GM23338 (cell line): Measurements from ENCODE around the gene HSPB9. TPM values are rescaled to one million over a fixed set of nuclear protein-coding genes. Genes with fewer than 3 reads are reported as not detected.

ENCODE experiments used
- ATAC-seq: fragments of 200-7000 bp; cut with Tn5 transposase; 3 replicates; pipeline ENCODE4 v1.9.1; 2020
- DNase-seq: peaks from one replicate; pipeline ENCODE4 v3.0.0-alpha.2; 2015; ENCODE audit warnings: low spot score
- H2AFZ ChIP-seq: fragments of 200-600 bp; sonication (generic); 2 replicates; pipeline ENCODE4 v1.8.0; 2016; ENCODE audit warnings: antibody characterized with exemption, mild to moderate bottlenecking, moderate library complexity
- H3F3A ChIP-seq: fragments of 200-600 bp; sonication (generic); replicated peaks from 2 replicates; pipeline ENCODE4 v1.8.0; 2017; ENCODE audit warnings: antibody characterized with exemption, mixed run types, low read depth
- H3K27ac ChIP-seq: fragments of 200-600 bp; sonication (generic); 2 replicates; pipeline ENCODE4 v1.6.1; 2016; ENCODE audit warnings: low read depth
- H3K27me3 ChIP-seq: fragments of 200-600 bp; sonication (generic); 2 replicates; pipeline ENCODE4 v1.8.0; 2016; ENCODE audit warnings: mild to moderate bottlenecking, mixed run types, moderate library complexity; ENCODE audit not compliant: insufficient read depth
- H3K36me3 ChIP-seq: fragments of 200-600 bp; sonication (generic); 2 replicates; pipeline ENCODE4 v1.8.0; 2016; ENCODE audit warnings: mild to moderate bottlenecking; ENCODE audit not compliant: insufficient read depth
- H3K4me1 ChIP-seq: fragments of 200-600 bp; sonication (generic); 2 replicates; pipeline ENCODE4 v1.8.0; 2016; ENCODE audit warnings: mild to moderate bottlenecking, moderate library complexity; ENCODE audit not compliant: insufficient read depth
- H3K4me2 ChIP-seq: fragments of 200-600 bp; sonication (generic); 2 replicates; pipeline ENCODE4 v1.7.1; 2017; ENCODE audit warnings: mixed run types
- H3K4me3 ChIP-seq: fragments of 200-600 bp; sonication (generic); 2 replicates; pipeline ENCODE4 v1.6.1; 2016; ENCODE audit warnings: mixed run types
- H3K79me2 ChIP-seq: fragments of 200-600 bp; sonication (generic); replicated peaks from 2 replicates; pipeline ENCODE4 v1.8.0; 2017; ENCODE audit warnings: mild to moderate bottlenecking; ENCODE audit not compliant: insufficient read depth
- H3K9me2 ChIP-seq: fragments of 200-600 bp; sonication (generic); 2 replicates; pipeline ENCODE4 v1.8.0; 2017; ENCODE audit not compliant: insufficient read depth
- H4K20me1 ChIP-seq: fragments of 200-600 bp; sonication (generic); replicated peaks from 2 replicates; pipeline ENCODE4 v1.8.0; 2017; ENCODE audit warnings: mild to moderate bottlenecking; ENCODE audit not compliant: insufficient read depth
- H3K27ac Mint-ChIP-seq: 2 replicates; pipeline ENCODE4 v1.8.0; 2020; ENCODE audit warnings: inconsistent platforms, mild to moderate bottlenecking, moderate library complexity, mixed read lengths
- H3K27me3 Mint-ChIP-seq: 3 replicates; pipeline ENCODE4 v1.8.0; 2022; ENCODE audit warnings: low read depth, mild to moderate bottlenecking, moderate library complexity, mixed read lengths, inconsistent platforms; ENCODE audit not compliant: insufficient read depth, poor library complexity
- H3K36me3 Mint-ChIP-seq: 3 replicates; pipeline ENCODE4 v1.8.0; 2021; ENCODE audit warnings: low read depth, mild to moderate bottlenecking, inconsistent platforms, moderate library complexity, mixed read lengths
- H3K4me1 Mint-ChIP-seq: 3 replicates; pipeline ENCODE4 v1.8.0; 2020; ENCODE audit warnings: mild to moderate bottlenecking, inconsistent platforms, mixed read lengths
- H3K4me3 Mint-ChIP-seq: 3 replicates; pipeline ENCODE4 v1.8.0; 2021; ENCODE audit warnings: moderate library complexity, mild to moderate bottlenecking, inconsistent platforms, mixed read lengths
- H3K9me3 Mint-ChIP-seq: 3 replicates; pipeline ENCODE4 v1.8.0; 2020; ENCODE audit warnings: moderate library complexity, mild to moderate bottlenecking, inconsistent platforms, mixed read lengths
- CREB1 ChIP-seq: fragments of 250-450 bp; sonication (Bioruptor Pico); IDR thresholded peaks from 2 replicates; pipeline ENCODE4 v1.5.0; 2020; ENCODE audit warnings: low read depth, mild to moderate bottlenecking, moderate library complexity
- CTCF ChIP-seq, 2 experiments: fragments of 200-600 bp in 1 of 2; sonication (generic) in 1 of 2; conservative IDR thresholded peaks; 2 replicates each; pipeline versions ENCODE4 v1.5.1 to v1.6.1; 2016 to 2017; ENCODE audit warnings: antibody characterized with exemption in 2 of 2, low read depth in 2 of 2, mild to moderate bottlenecking in 2 of 2, moderate library complexity in 1 of 2
- ETS1 ChIP-seq: IDR thresholded peaks from 2 replicates; pipeline ENCODE4 v1.6.1; 2016; ENCODE audit warnings: antibody characterized with exemption
- EZH2 ChIP-seq: fragments of 200-600 bp; sonication (generic); IDR thresholded peaks from one replicate; pipeline ENCODE4 v1.8.0; 2017; ENCODE audit warnings: antibody characterized with exemption, mild to moderate bottlenecking, low read depth; ENCODE audit not compliant: unreplicated experiment
- EZH2phosphoT487 ChIP-seq: fragments of 200-600 bp; sonication (generic); IDR thresholded peaks from one replicate; pipeline ENCODE4 v1.8.1; 2018; ENCODE audit warnings: antibody characterized with exemption; ENCODE audit not compliant: unreplicated experiment
- JUNB ChIP-seq: IDR thresholded peaks from one replicate; pipeline ENCODE4 v1.6.1; 2016; ENCODE audit warnings: antibody characterized with exemption; ENCODE audit not compliant: unreplicated experiment
- NANOG ChIP-seq: IDR thresholded peaks from 2 replicates; pipeline ENCODE4 v1.6.1; 2016; ENCODE audit warnings: antibody characterized with exemption, borderline replicate concordance
- POLR2AphosphoS5 ChIP-seq: IDR thresholded peaks from 2 replicates; pipeline ENCODE4 v1.6.1; 2016; ENCODE audit warnings: antibody characterized with exemption, low read depth
- REST ChIP-seq: IDR thresholded peaks from one replicate; pipeline ENCODE4 v1.6.1; 2018; ENCODE audit warnings: antibody characterized with exemption; ENCODE audit not compliant: unreplicated experiment
- STAT1 ChIP-seq: IDR thresholded peaks from one replicate; pipeline ENCODE4 v1.6.1; 2016; ENCODE audit warnings: antibody characterized with exemption; ENCODE audit not compliant: unreplicated experiment
- ZNF114 ChIP-seq: fragments of 250-450 bp; sonication (Bioruptor Pico); IDR thresholded peaks from 2 replicates; pipeline ENCODE4 v1.5.0; 2020; ENCODE audit warnings: mild to moderate bottlenecking, moderate library complexity
- ZNF331 ChIP-seq: fragments of 250-450 bp; sonication (Bioruptor Pico); IDR thresholded peaks from 2 replicates; pipeline ENCODE4 v1.5.0; 2020; ENCODE audit warnings: low read depth, mild to moderate bottlenecking, moderate library complexity
- ZNF462 ChIP-seq: fragments of 250-450 bp; sonication (Bioruptor Pico); IDR thresholded peaks from 2 replicates; pipeline ENCODE4 v1.5.0; 2020; ENCODE audit warnings: mild to moderate bottlenecking, moderate library complexity
- polyA plus RNA-seq: library from polyadenylated mRNA; unstranded; fragments of >200 nt; fragmentation: Nextera tagmentation; extraction: Ambion mirVana; gene quantifications from 2 replicates; pipeline ENCODE4 v1.2.1, GENCODE V29; 2016
- total RNA-seq: library from RNA; depleted of rRNA; stranded (reverse); fragments of >200 nt; shearing (Covaris generic); gene quantifications from 2 replicates; pipeline ENCODE4 v1.2.3, GENCODE V29; 2014

Gene HSPB9
- total and polyA plus RNA-seq, 2 experiments from 2014 or later, result 0.31 to 0.52 TPM

DNA sequence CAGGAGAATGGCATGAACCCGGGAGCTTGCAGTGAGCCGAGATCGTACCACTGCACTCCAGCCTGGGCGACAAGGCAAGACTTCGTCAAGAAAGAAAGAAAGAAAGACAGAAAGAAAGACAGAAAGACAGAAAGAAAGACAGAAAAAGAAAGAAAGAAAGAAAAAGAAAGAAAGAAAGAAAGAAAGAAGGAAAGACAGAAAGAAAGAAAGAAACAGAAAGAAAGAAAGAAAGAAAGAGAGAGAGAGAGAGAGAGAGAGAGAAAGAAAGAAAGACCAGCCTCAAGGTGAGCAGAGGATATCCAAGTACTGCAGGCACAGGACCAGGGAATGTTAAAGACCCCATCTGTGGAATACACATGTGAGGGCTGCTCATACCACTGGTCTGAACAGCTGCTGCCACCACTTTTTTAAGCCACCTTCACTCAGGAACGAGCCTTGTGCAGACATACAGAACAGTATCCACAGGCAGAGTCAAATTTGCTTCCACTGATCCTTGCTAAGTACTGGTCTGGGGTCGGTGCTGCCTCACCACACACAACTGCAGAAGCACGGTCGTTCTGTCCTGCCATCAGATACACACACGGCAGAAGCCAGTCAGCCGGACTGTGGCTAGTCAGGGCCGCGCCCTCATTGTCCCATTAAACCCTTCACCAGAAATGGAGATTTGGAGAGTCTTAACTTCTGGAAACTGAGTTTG is 24.5 kb downstream of the HSPB9 start:
- Mint-ChIP-seq H3K27ac (no peak overlapping the region), H3K27me3 (no peaks in the 10 kb centered on the region), H3K4me1 (no peaks in the 10 kb centered on the region; the same call in 2 of the 3 replicates), H3K36me3 (peaks cover 13% of the 10 kb centered on the region; the same call in 2 of the 3 replicates), H3K9me3 (no peaks in the 10 kb centered on the region), H3K4me3 (no peak overlapping the region)
- ATAC-seq, result no peak
- Histone ChIP-seq H3K36me3 (no peaks in the 10 kb centered on the region), H4K20me1 (peaks cover 29% of the 10 kb centered on the region), H3K79me2 (peaks cover 87% of the 10 kb centered on the region), H3F3A (no peaks in the 10 kb centered on the region), H3K27me3 (no peaks in the 10 kb centered on the region), H3K4me1 (no peaks in the 10 kb centered on the region), H3K9me2 (no peaks in the 10 kb centered on the region), H3K4me2 (no peak overlapping the region), H2AFZ (no peak overlapping the region), H3K27ac (no peak overlapping the region), H3K4me3 (no peak overlapping the region)
- no peak for DNase-seq
- TF ChIP-seq ZNF462 (no peak), ZNF114 (CRISPR knock-in tag) (no peak), JUNB (no peak), CTCF (conservative IDR thresholded peaks at IDR 0.05; ENCODE audit: low read depth in 2 of 2) (no peak), ETS1 (no peak), POLR2AphosphoS5 (no peak), STAT1 (no peak), CREB1 (CRISPR knock-in tag) (no peak), EZH2phosphoT487 (no peak), NANOG (no peak), EZH2 (no peak), REST (no peak), ZNF331 (no peak)
